HT-29 (cell line): ENCODE measurements around the gene NCAPH2. TPM values are rescaled to one million over a fixed set of nuclear protein-coding genes. Genes with fewer than 3 reads are reported as not detected.
A peak's percentile ranks its signal among the peaks of the same experiment; 100 is the strongest.
"Not testable (repeated sequence)": the region's sequence is repeated elsewhere in the genome, so short reads cannot be mapped to it uniquely, and the experiment has no call there.

ENCODE experiments used
- DNase-seq: peaks from one replicate; pipeline ENCODE4 v3.0.0-alpha.2; 2015; ENCODE audit warnings: low spot score
- total RNA-seq: library from RNA; depleted of rRNA; stranded (reverse); fragments of >200 nt; shearing (Covaris generic); gene quantifications from 2 replicates; pipeline ENCODE4 v1.2.3, GENCODE V29; 2014

NCAPH2 gene
- total RNA-seq, 1 experiment from 2014 or later, result 88.8 TPM

DNA sequence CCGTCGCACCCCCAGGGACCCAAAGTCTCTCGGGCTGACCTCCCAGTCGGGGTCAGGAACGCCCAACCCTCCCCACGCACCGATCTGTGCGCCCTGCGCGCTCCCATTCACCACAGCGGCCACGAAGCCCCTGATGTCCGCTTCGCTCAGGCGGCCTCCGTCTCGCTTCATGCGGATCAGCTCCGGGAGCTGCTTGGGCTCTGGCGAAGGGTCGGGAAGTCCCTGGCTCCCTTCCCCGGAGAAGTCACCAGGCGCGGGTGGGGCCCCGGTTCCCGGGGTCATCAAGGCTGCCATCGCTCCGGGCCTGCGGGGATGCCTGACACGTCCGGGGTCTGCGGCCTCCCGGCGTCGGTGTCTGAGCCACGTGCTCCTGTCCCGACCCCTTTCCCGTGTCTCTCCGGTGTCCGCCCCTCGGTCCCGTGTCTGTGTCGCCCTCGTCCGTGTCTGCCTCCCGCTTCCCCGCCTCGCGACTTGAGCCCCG lies 21.4 kb downstream of the NCAPH2 start:
- DNase-seq, result no peak

DNA sequence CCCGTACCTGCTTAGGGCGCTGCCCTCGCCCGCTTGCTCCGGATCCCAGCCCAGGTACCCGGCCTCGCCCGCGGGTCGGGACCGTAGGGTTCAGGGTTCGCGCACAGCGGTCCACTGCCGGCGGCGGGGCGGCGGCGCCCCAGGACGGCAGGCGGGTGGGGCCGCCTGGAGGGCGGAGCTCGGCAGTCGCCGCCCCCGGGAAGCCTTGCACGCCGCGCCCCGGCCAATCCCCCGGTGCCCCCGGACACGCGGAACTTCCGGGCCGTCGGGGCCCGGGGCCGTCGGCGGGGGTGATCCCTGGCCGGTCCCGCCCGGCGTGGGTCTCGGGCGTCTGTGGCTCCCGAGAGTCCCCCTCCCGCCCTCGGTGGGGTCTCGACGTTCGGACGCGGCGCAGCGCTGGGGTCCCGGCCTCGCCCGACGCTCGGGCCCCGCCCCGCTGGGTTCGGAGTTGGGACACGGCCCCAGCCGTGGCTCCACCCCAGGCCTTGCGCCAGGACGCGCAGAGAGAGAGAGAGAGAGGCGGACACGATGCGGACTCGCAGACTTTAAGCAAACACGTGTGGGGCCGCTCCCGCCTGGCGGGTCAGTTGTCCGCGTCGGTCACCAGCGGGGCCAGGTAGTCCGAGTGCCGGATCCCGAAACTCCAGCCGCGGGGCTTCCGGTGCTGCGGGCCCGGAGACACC lies 22.0 kb downstream of the NCAPH2 start, which contains the start of gene TYMP:
TYMP (minus strand) TSS at position 116 of the 683 bp plus-strand sequence. CDS start 303 bp downstream, outside the sequence.
- DNase-seq, result peak; percentile 25

DNA sequence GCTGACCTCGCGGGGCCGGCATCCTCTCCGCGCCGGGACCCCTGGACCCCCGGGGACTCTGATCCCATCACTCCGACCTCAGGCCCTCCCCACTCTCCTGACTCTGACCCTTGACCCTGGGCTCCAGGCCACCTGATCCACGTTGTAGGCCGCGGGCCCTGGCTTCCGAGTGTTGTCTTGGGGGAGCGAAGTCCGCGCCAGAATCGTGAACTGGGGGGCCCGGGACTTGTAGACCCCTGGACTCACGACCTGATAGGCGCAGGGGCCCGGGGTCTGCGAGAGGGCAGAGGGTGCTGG lies 22.5 kb downstream of the NCAPH2 start:
- DNase-seq, result no peak

DNA sequence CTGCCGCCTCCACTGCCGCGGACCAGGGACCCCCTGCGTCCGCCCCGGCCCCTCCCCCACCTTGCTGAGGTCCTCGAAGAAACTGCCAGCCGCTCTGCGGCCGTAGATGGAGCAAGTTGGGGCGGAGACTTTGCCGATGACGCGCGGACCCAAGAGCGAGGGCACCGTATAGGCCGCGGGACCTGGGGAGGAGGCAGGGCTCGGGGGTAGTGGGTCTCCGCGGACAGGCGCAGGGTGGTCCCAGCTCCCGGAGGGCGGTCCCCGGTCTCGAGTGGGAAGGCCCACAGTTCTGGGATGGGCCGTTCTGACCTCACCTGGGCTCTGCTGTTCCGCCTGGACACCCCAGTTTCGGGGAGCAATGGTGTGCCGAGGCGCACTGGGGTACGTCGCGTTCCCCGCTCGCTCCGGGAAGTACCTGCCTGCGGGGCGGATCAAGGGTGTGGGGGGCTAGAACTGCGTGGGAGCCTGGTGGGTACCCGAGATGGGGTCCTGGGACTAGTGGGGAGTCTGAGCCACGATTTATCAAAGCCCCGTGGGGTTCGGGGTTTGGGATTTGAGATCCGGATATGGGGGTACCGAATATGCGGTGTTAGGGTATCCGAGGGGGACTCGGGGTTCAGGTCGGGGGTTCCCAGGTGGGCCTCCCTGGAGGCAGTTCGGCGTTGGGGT lies 23.0 kb downstream of the NCAPH2 start:
- peak; percentile 50 for DNase-seq

DNA sequence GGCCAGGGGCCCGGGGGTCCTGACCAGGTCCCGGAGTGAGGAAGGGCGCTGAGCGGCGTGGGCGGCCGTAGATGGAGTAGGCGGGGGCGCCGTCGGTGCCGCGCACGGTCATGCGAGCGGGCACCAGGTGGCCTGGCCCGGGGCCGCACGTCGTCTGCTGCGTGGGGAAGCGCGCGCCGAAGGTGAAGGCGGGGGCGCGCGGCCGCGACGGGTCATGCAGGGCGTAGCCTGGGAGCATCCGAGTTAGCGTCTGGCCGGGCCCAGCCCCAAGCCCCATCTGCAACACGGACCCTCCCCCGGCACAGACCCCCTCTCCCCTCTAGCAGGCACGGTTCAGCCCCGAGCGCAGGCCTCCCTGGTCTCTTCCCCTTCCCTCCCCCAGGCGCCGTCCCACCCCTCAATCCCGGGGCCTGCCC lies 23.5 kb downstream of the NCAPH2 start:
- peak; percentile 17 for DNase-seq

DNA sequence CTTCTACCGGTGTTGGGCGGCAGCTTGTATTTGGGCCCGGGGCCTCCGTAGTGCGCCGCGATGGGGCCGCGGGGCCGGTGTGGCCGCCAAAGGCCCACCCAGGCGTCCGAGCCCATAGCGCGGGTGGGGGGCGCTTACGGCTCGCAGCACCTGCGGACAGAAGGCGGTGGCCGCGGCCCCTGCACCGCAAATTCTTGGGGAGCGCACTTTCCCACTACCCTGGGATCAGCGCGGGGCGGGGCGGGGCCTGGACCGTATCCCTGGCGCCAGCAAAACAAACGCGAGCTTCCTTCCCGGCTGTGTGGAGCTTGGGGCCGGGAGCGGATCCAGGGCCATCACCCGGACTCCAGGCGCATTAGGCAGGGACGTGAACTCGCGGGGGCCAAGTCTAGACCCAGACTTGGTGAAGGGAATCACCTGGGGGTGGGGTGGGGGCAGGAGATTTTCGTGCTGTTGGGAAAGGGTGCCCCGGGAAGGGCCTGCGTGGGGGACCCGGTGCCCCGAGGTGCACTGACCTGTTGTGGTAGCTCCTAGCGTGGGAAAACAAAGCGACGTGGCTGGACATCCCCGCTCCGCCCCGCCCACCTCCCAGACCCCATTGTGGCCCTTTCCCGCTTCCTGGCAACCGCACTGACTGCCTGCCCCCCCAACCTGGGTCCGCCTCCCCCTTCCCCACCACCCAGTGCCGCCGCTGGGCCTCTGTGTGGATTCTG lies 24.1 kb downstream of the NCAPH2 start:
- peak; percentile 35 for DNase-seq

DNA sequence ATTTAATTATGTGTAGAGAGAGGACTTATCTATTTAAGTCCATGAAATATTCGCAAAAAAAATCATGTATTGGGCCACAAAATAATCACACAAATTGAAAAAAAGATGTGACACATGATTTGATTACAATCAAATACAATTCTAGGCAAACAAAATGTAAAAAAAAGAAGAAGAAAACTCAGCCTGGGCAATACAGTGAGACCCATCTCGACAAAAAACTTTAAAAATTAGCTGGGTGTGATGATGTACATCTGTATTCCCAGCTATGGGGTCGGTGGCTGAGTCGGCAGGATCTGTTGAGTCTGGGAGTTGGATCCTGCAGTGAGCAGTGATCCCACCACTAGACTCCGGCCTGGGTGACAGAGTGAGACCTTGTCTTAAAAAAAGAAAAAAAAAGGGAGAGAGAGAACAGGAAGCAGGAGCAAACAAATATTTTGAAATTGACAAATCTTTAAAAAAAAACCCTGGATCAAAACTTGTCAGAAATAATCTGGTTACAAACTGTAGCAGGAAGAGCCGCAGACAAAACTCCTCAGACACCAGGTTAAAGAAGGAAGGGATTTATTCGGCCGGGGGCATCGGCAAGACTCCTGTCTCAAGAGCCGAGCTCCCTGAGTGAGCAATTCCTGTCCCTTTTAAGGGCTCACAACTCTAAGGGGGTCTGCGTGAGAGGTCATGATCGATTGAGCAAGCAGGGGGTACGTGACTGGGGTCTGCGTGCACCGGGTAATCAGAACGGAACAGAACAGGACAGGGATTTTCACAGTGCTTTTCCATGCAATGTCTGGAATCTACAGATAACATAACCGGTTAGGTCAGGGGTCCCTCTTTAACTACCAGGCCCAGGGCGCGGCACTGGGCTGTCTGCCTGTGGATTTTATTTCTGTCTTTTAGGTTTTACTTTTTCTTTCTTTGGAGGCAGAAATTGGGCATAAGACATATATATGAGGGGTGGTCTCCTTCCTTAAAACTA lies 25.1 kb downstream of the NCAPH2 start:
- DNase-seq, result no peak

DNA sequence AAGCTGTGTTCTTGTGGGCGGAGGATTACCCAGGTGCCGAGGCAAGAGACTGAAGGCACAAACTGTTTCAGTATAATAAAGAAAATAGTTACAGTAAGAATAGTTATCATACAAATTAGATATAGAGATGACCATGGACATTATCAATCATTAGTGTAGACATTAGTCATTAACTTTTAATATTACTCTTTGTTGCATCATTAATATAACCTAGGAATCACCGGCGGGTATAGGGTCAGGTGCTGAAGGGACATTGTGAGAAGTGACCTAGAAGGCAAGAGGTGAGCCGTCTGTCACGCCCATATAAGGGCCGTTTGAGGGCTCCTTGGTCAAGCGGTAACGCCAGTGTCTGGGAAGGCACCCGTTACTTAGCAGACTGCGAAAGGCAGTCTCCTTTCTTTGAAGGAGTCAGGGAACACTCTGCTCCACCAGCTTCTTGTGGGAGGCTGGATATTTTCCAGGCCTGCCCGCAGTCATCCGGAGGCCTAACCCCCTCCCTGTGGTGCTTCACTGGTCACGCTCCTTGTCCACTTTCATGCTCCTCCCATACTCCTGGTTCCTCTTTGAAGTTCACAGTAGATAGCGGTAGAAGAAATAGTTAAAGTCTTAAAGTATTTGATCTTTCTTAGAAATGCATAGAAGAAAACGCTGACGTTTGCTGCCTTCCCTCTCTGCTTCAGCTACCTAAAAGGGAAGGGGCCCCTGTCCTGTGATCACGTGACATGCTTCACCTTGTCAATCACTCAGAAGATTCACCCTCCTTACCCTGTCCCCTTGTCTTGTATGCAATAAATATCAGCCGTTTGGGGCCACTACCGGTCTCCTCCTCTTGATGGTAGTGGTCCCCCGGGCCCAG lies 26.1 kb downstream of the NCAPH2 start:
- not testable (repeated sequence) for DNase-seq

DNA sequence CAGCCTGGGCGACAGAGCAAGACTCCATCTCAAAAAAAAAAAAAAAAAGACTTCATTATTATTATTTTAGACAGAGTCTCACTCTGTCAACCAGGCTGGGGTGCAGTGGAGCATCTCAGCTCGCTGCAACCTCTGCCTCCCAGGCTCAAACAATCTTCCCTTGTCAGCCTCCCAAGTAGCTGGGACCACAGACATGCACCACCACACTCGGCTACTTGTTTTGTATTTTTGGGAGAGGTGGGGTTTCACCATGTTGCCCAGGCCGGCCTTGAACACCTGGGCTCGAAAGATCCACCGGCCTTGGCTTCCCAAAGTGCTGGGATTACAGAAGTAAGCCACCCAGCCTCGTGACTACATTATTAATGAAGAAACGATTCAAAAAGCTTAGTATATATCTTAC lies 27.1 kb downstream of the NCAPH2 start:
- DNase-seq, result no peak

DNA sequence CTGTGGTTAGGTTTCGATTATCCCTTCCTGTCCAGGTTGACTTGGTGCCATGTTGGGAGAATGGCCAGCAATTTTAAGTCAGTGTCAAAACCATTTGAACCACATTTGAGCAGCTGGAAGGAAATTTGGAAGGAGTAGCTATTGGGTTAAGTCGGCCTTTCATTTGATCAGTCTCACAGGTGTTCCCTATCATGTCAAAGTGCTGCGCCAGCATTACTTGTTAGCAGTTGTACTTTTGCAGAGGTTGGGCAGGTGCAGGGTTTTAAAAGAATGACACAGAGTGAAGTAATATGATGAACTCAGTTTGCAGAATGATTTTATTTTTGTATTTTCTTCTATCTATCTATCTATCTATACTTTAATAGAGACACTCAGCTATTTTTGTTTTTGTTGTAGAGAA lies 28.2 kb downstream of the NCAPH2 start:
- DNase-seq, result no peak

DNA sequence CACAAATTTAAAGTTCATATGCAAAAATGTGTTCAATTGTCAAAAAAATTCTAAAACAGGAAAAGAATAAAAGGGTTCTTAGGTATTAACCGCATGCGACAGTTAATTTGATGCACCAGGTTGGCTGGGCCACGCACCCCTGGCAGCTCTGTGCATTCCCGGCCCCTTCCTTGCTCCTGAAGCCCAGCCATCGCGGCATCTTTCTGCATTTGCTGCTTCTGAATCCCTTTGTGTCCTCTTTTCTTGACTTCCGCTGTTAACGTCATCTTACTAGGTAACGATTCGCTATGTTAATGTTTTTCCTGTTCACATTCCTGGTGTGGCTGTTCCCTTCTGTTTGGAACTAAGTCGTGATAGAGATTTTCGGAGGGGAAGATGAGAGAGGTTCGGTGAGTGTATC lies 29.7 kb downstream of the NCAPH2 start:
- no peak for DNase-seq

DNA sequence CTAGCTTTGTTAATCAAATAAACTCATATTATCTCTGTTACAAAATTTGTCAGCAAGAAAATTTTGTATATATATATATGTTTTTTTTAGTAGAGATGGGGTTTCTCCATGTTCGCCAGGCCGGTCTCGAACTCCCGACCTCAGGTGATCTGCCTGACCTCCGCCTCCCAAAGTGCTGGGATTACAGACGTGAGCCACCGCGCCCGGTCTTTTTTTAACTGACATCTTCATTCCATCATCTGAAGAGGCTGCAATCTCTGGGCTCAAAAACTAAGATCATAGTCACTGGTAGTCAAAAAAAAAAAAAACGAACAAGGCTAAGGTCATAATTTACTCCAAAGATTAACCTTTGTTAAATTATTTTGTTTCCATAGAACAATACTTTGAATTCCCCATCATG lies 32.4 kb downstream of the NCAPH2 start:
- no peak for DNase-seq

DNA sequence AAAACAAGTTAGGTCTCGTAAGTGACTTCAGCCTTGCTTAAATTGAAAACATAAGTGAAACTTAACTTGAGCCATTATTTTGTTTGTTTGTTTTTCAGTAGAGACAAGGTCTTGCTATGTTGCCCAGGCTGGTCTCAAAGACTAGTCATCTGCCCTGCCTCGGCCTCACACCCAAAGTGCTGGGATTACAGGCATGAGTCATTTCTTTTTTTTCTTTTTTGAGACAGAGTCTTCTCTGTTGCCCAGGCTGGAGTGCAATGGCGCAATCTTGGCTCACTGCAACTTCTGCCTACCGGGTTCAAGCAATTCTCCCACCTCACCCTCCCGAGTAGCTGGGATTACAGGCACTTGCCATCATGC lies 33.6 kb downstream of the NCAPH2 start:
- DNase-seq, result not testable (repeated sequence)

DNA sequence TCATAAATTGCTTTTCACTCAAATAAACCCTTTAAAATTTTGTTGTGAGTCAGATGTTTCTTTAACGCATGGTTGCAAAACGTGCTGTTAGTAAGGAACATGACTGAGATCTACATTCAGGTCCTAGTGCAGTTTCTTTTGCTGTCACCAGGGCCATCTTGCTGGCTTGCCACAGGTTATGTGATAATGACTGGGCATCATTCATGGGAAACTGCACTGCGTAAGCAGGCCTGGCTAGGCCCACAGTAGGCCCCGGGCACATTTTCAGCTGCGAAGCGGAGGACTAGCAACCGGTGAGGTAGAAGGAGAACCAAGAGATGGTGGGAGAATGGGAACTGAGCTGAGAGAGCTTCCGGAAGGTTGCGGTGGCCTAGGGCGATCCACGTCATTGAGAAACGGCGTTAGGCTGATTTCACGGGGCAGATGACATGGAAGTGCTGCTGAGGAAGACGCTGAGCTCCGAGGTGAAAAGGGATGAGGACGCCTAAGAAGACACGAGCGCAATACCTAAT lies 34.4 kb downstream of the NCAPH2 start:
- DNase-seq, result no peak

DNA sequence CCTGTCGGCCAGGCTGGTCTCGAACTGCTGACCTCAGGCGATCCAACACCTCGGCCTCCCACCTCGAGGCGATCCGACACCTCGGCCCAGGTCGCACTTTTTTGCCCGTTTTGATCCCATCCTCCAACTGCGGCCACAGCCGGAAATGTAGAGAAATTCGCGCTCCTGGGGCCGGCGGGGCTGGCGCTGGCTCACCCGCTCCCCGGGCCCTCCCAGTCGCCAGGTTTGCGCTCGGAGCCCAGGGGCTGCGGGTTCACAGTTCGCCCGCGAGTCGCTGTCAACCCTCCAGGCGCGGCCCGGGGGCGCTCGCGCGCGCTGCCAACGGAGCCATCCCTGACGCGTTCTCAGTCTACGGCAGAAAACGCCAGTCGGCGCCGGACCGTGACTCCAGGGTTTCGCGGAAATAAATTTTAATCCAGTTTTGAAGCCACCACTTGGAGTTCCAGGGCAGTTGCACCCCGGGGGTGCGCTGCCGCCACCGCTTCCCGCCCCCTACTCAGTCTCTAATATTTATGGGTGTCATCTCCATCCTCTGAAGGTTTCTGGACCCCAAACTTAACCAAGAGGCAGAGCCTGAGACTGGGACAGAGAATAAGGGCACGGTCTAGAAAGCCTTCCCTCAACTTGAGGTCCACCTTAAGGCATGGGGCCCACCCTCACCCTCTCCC lies 36.2 kb downstream of the NCAPH2 start:
- peak; percentile 60 for DNase-seq

DNA sequence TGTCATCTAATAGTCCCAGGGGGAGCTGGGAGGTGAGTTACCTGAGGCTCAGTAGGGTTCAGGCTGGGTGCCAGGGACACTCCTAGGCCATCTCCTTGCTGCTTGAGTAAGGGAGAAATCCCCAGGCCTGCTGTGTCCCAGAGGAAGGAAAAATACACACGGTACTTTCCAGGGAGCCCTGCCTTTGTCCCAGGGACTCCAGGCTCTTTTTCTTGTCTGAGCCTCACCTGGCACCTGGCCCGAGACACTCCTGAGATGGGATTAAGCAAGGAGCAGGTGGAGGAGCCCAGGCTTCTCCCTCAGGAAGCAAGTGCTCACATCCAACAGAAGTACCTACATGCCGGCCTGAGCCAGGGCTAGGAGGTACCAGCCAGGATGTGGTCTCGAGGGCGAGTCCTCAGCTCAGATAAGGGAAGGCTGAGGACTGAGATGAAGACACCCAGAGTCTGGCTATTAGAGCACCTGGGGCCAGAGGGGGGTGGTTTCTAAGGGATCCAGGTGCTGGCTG lies 36.8 kb downstream of the NCAPH2 start:
- no peak for DNase-seq

DNA sequence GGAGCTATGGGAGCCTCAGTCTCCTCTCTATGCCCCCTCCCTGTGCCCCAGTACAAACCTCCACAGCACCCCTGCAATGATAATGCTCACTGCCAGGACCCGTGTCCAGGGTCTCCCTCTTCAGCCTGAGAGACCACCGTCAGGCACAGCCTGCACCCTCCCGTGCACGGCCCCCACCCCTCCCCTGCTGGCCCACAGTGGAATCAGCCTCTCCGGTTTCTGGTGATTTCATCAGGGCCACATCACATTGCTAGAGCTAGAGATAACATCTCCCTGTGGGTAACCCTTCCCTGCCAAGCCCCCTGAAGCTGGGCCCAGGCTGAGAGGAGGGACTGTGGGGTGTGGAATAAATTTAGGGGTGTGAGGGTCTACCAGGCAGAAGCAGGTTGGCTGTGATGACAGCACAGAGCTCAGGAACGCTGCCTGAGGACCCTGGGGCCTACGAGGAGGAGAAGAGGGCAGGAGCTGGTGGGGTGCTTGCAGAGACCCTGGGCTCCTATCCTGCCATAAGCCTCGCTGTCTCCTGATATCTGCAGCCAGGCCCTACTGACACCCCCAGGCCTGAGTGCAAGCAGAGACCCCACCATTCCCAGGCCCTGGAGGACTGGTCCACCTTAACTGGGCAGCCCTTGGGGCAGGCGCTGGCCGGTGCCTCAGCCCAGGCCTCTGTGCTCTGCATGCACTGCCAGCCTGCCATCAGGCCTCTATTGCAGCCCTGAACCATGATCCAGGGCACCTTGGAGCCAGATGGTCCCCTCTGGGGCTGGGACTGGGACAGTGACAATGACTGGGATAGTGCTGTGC lies 37.7 kb downstream of the NCAPH2 start, which contains the start of gene KLHDC7B:
KLHDC7B (plus strand) TSS at position 378 of the 804 bp plus-strand sequence; CDS start at position 723, 345 bp downstream.
- DNase-seq, result no peak
